ENCODE data around the gene ZNF280C. TPM values are rescaled to one million over a fixed set of nuclear protein-coding genes. Genes with fewer than 3 reads are reported as not detected.
"Not testable (repeated sequence)": the region's sequence is repeated elsewhere in the genome, so short reads cannot be mapped to it uniquely, and the experiment has no call there.

The ZNF280C gene
- total RNA-seq, 1 donor from 2014 or later, result 0.79 TPM

GRCh38 chrX:130251671-130252070 lies 17.0 kb downstream of the ZNF280C start:
- Histone ChIP-seq H3K27me3 (ENCODE audit: control insufficient read depth, insufficient read depth, low read length) (no peaks in the 10 kb centered on the region), H3K4me3 (ENCODE audit: low read depth, low read length) (no peak overlapping the region), H3K36me3 (ENCODE audit: control insufficient read depth, insufficient read depth, low read length) (no peaks in the 10 kb centered on the region)
- FAIRE-seq (no peak), DNase-seq (ENCODE audit: low read depth) (no peak)
- TF ChIP-seq CTCF (IDR thresholded peaks at IDR 0.05; ENCODE audit: insufficient read depth, low read length, severe bottlenecking), result no peak

- no peak for TF ChIP-seq CTCF (IDR thresholded peaks at IDR 0.05; ENCODE audit: insufficient read depth, low read length, severe bottlenecking)
- DNase-seq (ENCODE audit: low read depth), result no peak
- Histone ChIP-seq H3K4me3 (ENCODE audit: low read depth, low read length) (no peak overlapping the region), H3K36me3 (ENCODE audit: control insufficient read depth, insufficient read depth, low read length) (no peaks in the 10 kb centered on the region), H3K27me3 (ENCODE audit: control insufficient read depth, insufficient read depth, low read length) (no peaks in the 10 kb centered on the region)
- no peak for FAIRE-seq
Measured at GRCh38 chrX:130247996-130248395, 20.7 kb downstream of the ZNF280C start.

- Histone ChIP-seq H3K4me3 (ENCODE audit: low read depth, low read length) (no peak overlapping the region), H3K27me3 (ENCODE audit: control insufficient read depth, insufficient read depth, low read length) (no peaks in the 10 kb centered on the region), H3K36me3 (ENCODE audit: control insufficient read depth, insufficient read depth, low read length) (no peaks in the 10 kb centered on the region)
- FAIRE-seq, result no peak
- no peak for TF ChIP-seq CTCF (IDR thresholded peaks at IDR 0.05; ENCODE audit: insufficient read depth, low read length, severe bottlenecking)
- DNase-seq (ENCODE audit: low read depth), result no peak
Measured at GRCh38 chrX:130246084-130246483, 22.6 kb downstream of the ZNF280C start.

GRCh38 chrX:130245441-130245840 lies 23.3 kb downstream of the ZNF280C start:
- no peaks in the 10 kb centered on the region for H3K36me3 ChIP-seq (ENCODE audit: control insufficient read depth, insufficient read depth, low read length)
- FAIRE-seq, result no peak
- TF ChIP-seq CTCF (IDR thresholded peaks at IDR 0.05; ENCODE audit: insufficient read depth, low read length, severe bottlenecking), result no peak
- no peak overlapping the region for H3K4me3 ChIP-seq (ENCODE audit: low read depth, low read length)
- no peak for DNase-seq (ENCODE audit: low read depth)
- no peaks in the 10 kb centered on the region for H3K27me3 ChIP-seq (ENCODE audit: control insufficient read depth, insufficient read depth, low read length)

GRCh38 chrX:130231184-130231583 lies 37.5 kb downstream of the ZNF280C start:
- not testable (repeated sequence) for H3K27me3 ChIP-seq (ENCODE audit: control insufficient read depth, insufficient read depth, low read length); H3K36me3 ChIP-seq (ENCODE audit: control insufficient read depth, insufficient read depth, low read length); H3K4me3 ChIP-seq (ENCODE audit: low read depth, low read length); FAIRE-seq; DNase-seq (ENCODE audit: low read depth)

GRCh38 chrX:130228871-130229270 lies 39.8 kb downstream of the ZNF280C start:
- no peak for FAIRE-seq
- Histone ChIP-seq H3K4me3 (ENCODE audit: low read depth, low read length) (no peak overlapping the region), H3K36me3 (ENCODE audit: control insufficient read depth, insufficient read depth, low read length) (no peaks in the 10 kb centered on the region), H3K27me3 (ENCODE audit: control insufficient read depth, insufficient read depth, low read length) (no peaks in the 10 kb centered on the region)
- no peak for DNase-seq (ENCODE audit: low read depth)
- no peak for TF ChIP-seq CTCF (IDR thresholded peaks at IDR 0.05; ENCODE audit: insufficient read depth, low read length, severe bottlenecking)
